B cell (primary cell): ENCODE data around the gene PARD3. TPM values are rescaled to one million over a fixed set of nuclear protein-coding genes. Genes with fewer than 3 reads are reported as not detected.

Source experiments
- ATAC-seq: fragments of 200-7000 bp; cut with Tn5 transposase; one replicate; pipeline ENCODE4 v1.10.0; 2021; ENCODE audit warnings: low read depth, mild to moderate bottlenecking, moderate number of reproducible peaks, moderate library complexity
- CTCF ChIA-PET: fragments of 350-600 bp; sonication (Branson Sonifier 250); formaldehyde crosslinking; loops from one replicate; lab custom pipeline; 2021; ENCODE audit warnings: antibody characterized with exemption, inconsistent platforms; lab: Charles Lee
- POLR2A ChIA-PET: fragments of 350-600 bp; sonication (Branson Sonifier 250); formaldehyde crosslinking; loops from one replicate; lab custom pipeline; 2021; ENCODE audit warnings: antibody characterized with exemption; lab: Charles Lee
- DNase-seq: peaks from one replicate; pipeline ENCODE4 v3.0.0; 2013
- H2AFZ ChIP-seq: 2 replicates; pipeline ENCODE4 v1.6.1; 2012; ENCODE audit warnings: mild to moderate bottlenecking, low read depth, low read length; ENCODE audit not compliant: insufficient read depth, poor library complexity, severe bottlenecking
- H3K27ac ChIP-seq, 2 donors: 1 replicate in 1 of 2; 2 replicates in 1 of 2; pipeline ENCODE4 v1.5.1; 2012 to 2013; ENCODE audit warnings: low read length in 2 of 2, mild to moderate bottlenecking in 2 of 2, moderate library complexity in 1 of 2
- H3K27me3 ChIP-seq, 4 experiments: fragments of 200-600 bp in 1 of 4; sonication (generic) in 1 of 4; replicated peaks in 1 of 4; 1 replicate in 2 of 4; 2 replicates in 2 of 4; pipeline versions ENCODE4 v1.6.1 to v1.7.0; 2013 to 2016; ENCODE audit warnings: low read length in 3 of 4, mild to moderate bottlenecking in 2 of 4, mixed read lengths in 1 of 4, moderate library complexity in 1 of 4; ENCODE audit not compliant: insufficient read depth in 4 of 4, control insufficient read depth in 3 of 4; ENCODE audit errors: control extremely low read depth in 1 of 4
- H3K36me3 ChIP-seq, 2 experiments: replicated peaks in 1 of 2; 1 replicate in 1 of 2; 2 replicates in 1 of 2; pipeline versions ENCODE4 v1.6.1 to v1.7.1; 2013; ENCODE audit warnings: low read length in 1 of 2; ENCODE audit not compliant: insufficient read depth in 2 of 2, control insufficient read depth in 1 of 2; ENCODE audit errors: control extremely low read depth in 1 of 2, extremely low read depth in 1 of 2
- H3K4me1 ChIP-seq, 2 donors: fragments of 200-600 bp in 1 of 2; sonication (generic) in 1 of 2; 1 replicate in 1 of 2; 2 replicates in 1 of 2; pipeline versions ENCODE4 v1.5.1 to v1.6.1; 2013 to 2017; ENCODE audit warnings: low read length in 2 of 2; ENCODE audit not compliant: control insufficient read depth in 2 of 2, insufficient read depth in 2 of 2
- H3K4me2 ChIP-seq: replicated peaks from 2 replicates; pipeline ENCODE3; 2012; ENCODE audit warnings: mild to moderate bottlenecking, low read depth, low read length; ENCODE audit not compliant: poor library complexity, severe bottlenecking
- H3K4me3 ChIP-seq, 5 experiments: fragments of 200-600 bp in 1 of 5; sonication (generic) in 1 of 5; 1 replicate in 3 of 5; 2 replicates in 2 of 5; pipeline versions ENCODE4 v1.5.1 to v1.7.0; 2011 to 2016; ENCODE audit warnings: low read length in 4 of 5, mild to moderate bottlenecking in 4 of 5, low read depth in 2 of 5, control low read depth in 1 of 5, moderate library complexity in 1 of 5; ENCODE audit not compliant: insufficient read depth in 1 of 5; ENCODE audit errors: control extremely low read depth in 1 of 5, extremely low read depth in 1 of 5
- H3K79me2 ChIP-seq: fragments of 200-600 bp; sonication (generic); one replicate; pipeline ENCODE4 v1.6.0; 2016; ENCODE audit warnings: low read length; ENCODE audit not compliant: control insufficient read depth, insufficient read depth
- H3K9ac ChIP-seq: fragments of 200-600 bp; sonication (generic); 2 replicates; pipeline ENCODE4 v1.6.1; 2017; ENCODE audit warnings: mild to moderate bottlenecking, low read length, moderate library complexity
- H3K9me3 ChIP-seq, 3 donors: one replicate each; pipeline versions ENCODE4 v1.6.1 to v1.7.1; 2013; ENCODE audit warnings: low read length in 2 of 3; ENCODE audit not compliant: control insufficient read depth in 2 of 3, insufficient read depth in 1 of 3; ENCODE audit errors: control extremely low read depth in 1 of 3
- H4K20me1 ChIP-seq: 2 replicates; pipeline ENCODE4 v1.6.0; 2012; ENCODE audit warnings: mild to moderate bottlenecking, low read length; ENCODE audit not compliant: insufficient read depth, control insufficient read depth, poor library complexity, severe bottlenecking
- H3K27ac Mint-ChIP-seq: one replicate; pipeline ENCODE4 v1.8.0; 2021; ENCODE audit warnings: mixed read lengths
- H3K27me3 Mint-ChIP-seq: one replicate; pipeline ENCODE4 v1.8.0; 2021; ENCODE audit warnings: mixed read lengths
- H3K4me1 Mint-ChIP-seq: one replicate; pipeline ENCODE4 v1.8.0; 2021; ENCODE audit warnings: mixed read lengths
- H3K4me3 Mint-ChIP-seq: one replicate; pipeline ENCODE4 v1.8.0; 2021; ENCODE audit warnings: mixed read lengths
- H3K9me3 Mint-ChIP-seq: one replicate; pipeline ENCODE4 v1.8.0; 2022; ENCODE audit warnings: mixed read lengths; ENCODE audit not compliant: insufficient read depth
- CTCF ChIP-seq: fragments of 200-600 bp; IDR thresholded peaks from one replicate; pipeline ENCODE4 v1.8.0; 2022; ENCODE audit warnings: antibody characterized with exemption, mild to moderate bottlenecking
- EZH2 ChIP-seq: IDR thresholded peaks from 2 replicates; pipeline ENCODE4 v1.6.1; 2012; ENCODE audit warnings: borderline replicate concordance, low read depth, mild to moderate bottlenecking, moderate library complexity, low read length; ENCODE audit not compliant: insufficient read depth, poor library complexity, severe bottlenecking
- WGBS: methylation state at CpG from one replicate; pipeline ENCODE4 v1.1.5; 2013; ENCODE audit warnings: missing lambda C conversion rate; ENCODE audit not compliant: insufficient coverage; 5-methylcytosine and 5-hydroxymethylcytosine counted together
- intact Hi-C: fragments of 100-400 bp; cut with micrococcal nuclease; formaldehyde crosslinking; loops from one replicate; pipeline ENCODE4 v1.10.0; 2022
- polyA plus RNA-seq: library from polyadenylated mRNA; depleted of rRNA; stranded (reverse); fragments of >200 nt; gene quantifications from 2 replicates; pipeline ENCODE4 v1.2.3, GENCODE V29; 2012
- total RNA-seq, 2 donors: library from RNA; stranded (reverse); fragments of 120-200 nt in 1 of 2; gene quantifications; 1 replicate in 1 of 2; 2 replicates in 1 of 2; pipeline versions ENCODE4 v1.2.3 to v1.2.4, GENCODE V29; 2013 to 2022

PARD3 gene
- total and polyA plus RNA-seq, 2 donors (not counting 1 experiment from before 2014, with no cell fraction given) = not detected

- Mint-ChIP-seq H3K4me1 (no peaks in the 10 kb centered on the region), H3K9me3 (no peaks in the 10 kb centered on the region), H3K4me3 (no peak overlapping the region), H3K27me3 (no peaks in the 10 kb centered on the region), H3K27ac (no peak overlapping the region)
- intact Hi-C loops = no loop called here
- no peak overlapping the region for H3K9ac ChIP-seq
- no peaks in the 10 kb centered on the region for H3K4me1 ChIP-seq
- TF ChIP-seq EZH2 (no peak), CTCF (no peak)
- no CpG with 5 or more reads among the region's 2 CpGs for WGBS
- H3K36me3 ChIP-seq = no peaks in the 10 kb centered on the region
- no peak overlapping the region for H2AFZ ChIP-seq
- H3K4me2 ChIP-seq = no peak overlapping the region
- ATAC-seq (no peak), DNase-seq (no peak)
- CTCF ChIA-PET = no interaction called here
- POLR2A ChIA-PET = no interaction called here
- no peak overlapping the region for H3K4me3 ChIP-seq
- no peaks in the 10 kb centered on the region for H4K20me1 ChIP-seq
- H3K79me2 ChIP-seq = no peaks in the 10 kb centered on the region
- no peaks in the 10 kb centered on the region for H3K27me3 ChIP-seq
- H3K27ac ChIP-seq = no peak overlapping the region
- H3K9me3 ChIP-seq = no peaks in the 10 kb centered on the region
These were observed 50.6 kb downstream of the PARD3 start for GRCh38 chr10:34764472-34764946.

- POLR2A ChIA-PET = no interaction called here
- Mint-ChIP-seq H3K9me3 (no peaks in the 10 kb centered on the region), H3K27me3 (no peaks in the 10 kb centered on the region), H3K27ac (no peak overlapping the region), H3K4me3 (no peak overlapping the region), H3K4me1 (no peaks in the 10 kb centered on the region)
- Histone ChIP-seq H3K27ac (no peak overlapping the region), H3K4me3 (no peak overlapping the region), H4K20me1 (no peaks in the 10 kb centered on the region), H3K27me3 (no peaks in the 10 kb centered on the region), H3K4me2 (no peak overlapping the region), H3K4me1 (no peaks in the 10 kb centered on the region), H3K79me2 (no peaks in the 10 kb centered on the region), H3K9ac (no peak overlapping the region), H2AFZ (no peak overlapping the region), H3K9me3 (no peaks in the 10 kb centered on the region), H3K36me3 (no peaks in the 10 kb centered on the region)
- no peak for ATAC-seq
- intact Hi-C loops = no loop called here
- DNase-seq = no peak
- CTCF ChIA-PET = no interaction called here
- 83% methylated on average over 1 of the region's 5 CpGs for WGBS
- no peak for TF ChIP-seq EZH2
- TF ChIP-seq CTCF = no peak
These were observed 52.3 kb downstream of the PARD3 start for GRCh38 chr10:34762603-34763299.
